Measurements from ENCODE around the gene PPP2R5C. TPM values are rescaled to one million over a fixed set of nuclear protein-coding genes. Genes with fewer than 3 reads are reported as not detected.

Gene PPP2R5C
- total and polyA plus RNA-seq, 2 donors from 2014 or later, result 65.6 to 129 TPM

DNA sequence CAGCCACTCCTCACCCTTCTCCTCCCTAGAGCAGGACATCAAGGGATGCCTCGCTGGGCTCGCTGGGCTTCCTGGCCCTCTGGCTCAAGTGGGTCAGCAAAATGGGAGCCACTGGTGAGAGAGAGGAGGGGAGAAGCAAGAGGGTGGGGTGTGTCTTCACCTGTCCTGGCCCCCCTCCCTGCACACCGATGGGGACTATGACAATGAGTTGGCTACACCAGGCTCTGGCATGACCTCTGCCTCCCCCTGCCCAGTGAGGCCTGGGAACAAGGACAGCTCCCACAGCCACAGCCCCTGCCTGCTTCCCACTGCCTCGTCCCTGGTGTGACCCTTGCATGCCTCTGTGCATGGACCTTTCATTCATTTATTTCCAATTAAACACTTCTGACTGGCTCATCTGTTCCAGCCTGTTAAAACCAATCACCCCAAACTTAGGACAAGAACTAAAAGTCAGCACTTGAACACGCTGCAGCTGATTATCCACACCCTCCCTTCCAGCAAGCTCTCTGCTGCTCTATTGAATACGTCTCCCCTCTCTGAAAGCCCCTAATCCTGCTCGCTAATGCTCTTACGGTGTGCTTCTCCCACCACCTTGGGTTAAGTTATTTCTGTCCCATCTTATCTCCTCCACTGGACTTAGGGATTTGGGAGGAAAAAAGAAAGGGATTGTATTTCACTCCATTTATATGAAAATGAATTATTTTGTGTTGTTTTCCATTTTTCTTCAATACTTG lies 5.8 kb upstream of the PPP2R5C start:
- DNase-seq, result no peak
- H3K9me3 ChIP-seq (ENCODE audit: control insufficient read depth in 2 of 3, insufficient read depth in 1 of 3, low read length in 3 of 3), result no peaks in the 10 kb centered on the region
- TF ChIP-seq, protein P1, sequence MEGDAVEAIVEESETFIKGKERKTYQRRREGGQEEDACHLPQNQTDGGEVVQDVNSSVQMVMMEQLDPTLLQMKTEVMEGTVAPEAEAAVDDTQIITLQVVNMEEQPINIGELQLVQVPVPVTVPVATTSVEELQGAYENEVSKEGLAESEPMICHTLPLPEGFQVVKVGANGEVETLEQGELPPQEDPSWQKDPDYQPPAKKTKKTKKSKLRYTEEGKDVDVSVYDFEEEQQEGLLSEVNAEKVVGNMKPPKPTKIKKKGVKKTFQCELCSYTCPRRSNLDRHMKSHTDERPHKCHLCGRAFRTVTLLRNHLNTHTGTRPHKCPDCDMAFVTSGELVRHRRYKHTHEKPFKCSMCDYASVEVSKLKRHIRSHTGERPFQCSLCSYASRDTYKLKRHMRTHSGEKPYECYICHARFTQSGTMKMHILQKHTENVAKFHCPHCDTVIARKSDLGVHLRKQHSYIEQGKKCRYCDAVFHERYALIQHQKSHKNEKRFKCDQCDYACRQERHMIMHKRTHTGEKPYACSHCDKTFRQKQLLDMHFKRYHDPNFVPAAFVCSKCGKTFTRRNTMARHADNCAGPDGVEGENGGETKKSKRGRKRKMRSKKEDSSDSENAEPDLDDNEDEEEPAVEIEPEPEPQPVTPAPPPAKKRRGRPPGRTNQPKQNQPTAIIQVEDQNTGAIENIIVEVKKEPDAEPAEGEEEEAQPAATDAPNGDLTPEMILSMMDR (IDR thresholded peaks at IDR 0.05; ENCODE audit: borderline replicate concordance, extremely low read depth, insufficient read depth), result no peak
- H3K36me3 ChIP-seq (ENCODE audit: control insufficient read depth in 2 of 3, insufficient read depth in 3 of 3, low read length in 3 of 3), result no peaks in the 10 kb centered on the region
- FAIRE-seq, result no peak
- H3K4me3 ChIP-seq (ENCODE audit: low read length in 3 of 3), result no peak overlapping the region
- intact Hi-C loops (cut with DNase I), result no loop called here
- H3K27me3 ChIP-seq (ENCODE audit: control insufficient read depth, insufficient read depth, low read length), result peaks cover 3% of the 10 kb centered on the region
- no peak overlapping the region for H3K27ac ChIP-seq (ENCODE audit: low read depth in 2 of 2, low read length in 2 of 2)
- no peak overlapping the region for H3K9ac ChIP-seq (ENCODE audit: low read length in 3 of 3)
- H3K4me1 ChIP-seq (ENCODE audit: control insufficient read depth in 2 of 3, insufficient read depth in 2 of 3, low read depth in 1 of 3, low read length in 3 of 3), result peaks cover 0 to 3% (median 0%) of the 10 kb centered on the region in 3 donors

DNA sequence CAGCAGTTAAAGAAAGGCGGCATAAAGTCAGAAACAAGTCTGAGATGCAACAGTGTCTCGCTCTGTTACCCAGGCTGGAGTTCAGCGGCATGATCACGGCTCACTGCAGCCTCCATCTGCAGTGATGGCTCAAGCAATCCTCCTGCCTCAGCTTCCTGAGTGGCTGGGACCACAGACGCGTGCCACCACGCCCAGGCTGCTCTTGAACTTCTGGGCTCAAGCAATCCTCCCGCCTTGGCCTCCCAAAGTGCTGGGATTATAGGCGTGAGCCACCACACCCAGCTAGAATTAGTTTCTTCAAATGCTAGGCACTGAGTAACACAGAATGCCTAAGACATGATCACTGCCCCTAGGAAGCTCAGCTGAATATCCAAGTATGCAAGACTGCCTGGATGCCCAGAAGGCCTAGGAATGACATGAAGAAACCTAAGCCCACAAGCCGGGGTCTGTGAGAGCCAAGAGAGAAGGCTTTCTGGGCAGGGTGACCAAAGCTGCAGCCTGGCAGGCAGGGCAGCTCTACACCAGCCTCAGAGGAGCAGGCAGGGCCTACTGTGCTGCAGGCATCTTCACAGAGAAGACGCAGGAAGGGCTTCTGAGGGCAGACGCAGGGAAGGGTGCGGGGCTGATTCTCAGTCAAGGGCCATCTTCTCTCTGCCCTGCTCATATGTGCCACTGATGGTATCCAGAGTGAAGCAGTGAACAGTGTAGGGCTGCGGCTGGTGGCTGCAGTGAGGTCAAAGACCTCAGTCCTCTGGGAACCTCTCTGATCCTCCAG lies 4.3 kb upstream of the PPP2R5C start:
- H3K4me3 ChIP-seq (ENCODE audit: low read length in 3 of 3), result no peak overlapping the region
- no peaks in the 10 kb centered on the region for H3K9me3 ChIP-seq (ENCODE audit: control insufficient read depth in 2 of 3, insufficient read depth in 1 of 3, low read length in 3 of 3)
- FAIRE-seq (no peak), DNase-seq (no peak)
- H3K27me3 ChIP-seq (ENCODE audit: control insufficient read depth, insufficient read depth, low read length), result peaks cover 3% of the 10 kb centered on the region
- intact Hi-C loops (cut with DNase I), result no loop called here
- H3K36me3 ChIP-seq (ENCODE audit: control insufficient read depth in 2 of 3, insufficient read depth in 3 of 3, low read length in 3 of 3), result no peaks in the 10 kb centered on the region
- TF ChIP-seq, protein P1 (IDR thresholded peaks at IDR 0.05; ENCODE audit: borderline replicate concordance, extremely low read depth, insufficient read depth), result no peak
- peaks cover 0 to 3% (median 0%) of the 10 kb centered on the region in 3 donors for H3K4me1 ChIP-seq (ENCODE audit: control insufficient read depth in 2 of 3, insufficient read depth in 2 of 3, low read depth in 1 of 3, low read length in 3 of 3)
- no peak overlapping the region for H3K27ac ChIP-seq (ENCODE audit: low read depth in 2 of 2, low read length in 2 of 2)
- H3K9ac ChIP-seq (ENCODE audit: low read length in 3 of 3), result no peak overlapping the region

DNA sequence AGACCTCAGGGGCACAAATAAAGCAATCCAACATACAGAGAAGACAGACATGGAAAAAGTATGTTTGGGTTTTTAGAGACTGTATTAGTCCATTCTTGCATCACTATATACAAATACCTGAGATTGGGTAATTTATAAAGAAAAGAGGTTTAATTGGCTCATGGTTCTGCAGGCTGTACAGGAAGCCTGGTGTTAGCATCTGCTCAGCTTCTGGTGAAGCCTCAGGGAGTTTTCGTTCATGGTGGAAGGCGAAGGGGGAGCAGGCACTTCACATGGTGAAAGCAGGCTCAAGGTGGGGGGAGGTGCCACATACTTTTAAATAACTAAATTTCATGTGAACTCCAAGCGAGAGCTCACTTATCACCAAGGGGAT lies 3.7 kb upstream of the PPP2R5C start:
- TF ChIP-seq, protein P1 (IDR thresholded peaks at IDR 0.05; ENCODE audit: borderline replicate concordance, extremely low read depth, insufficient read depth), result no peak
- intact Hi-C loops (cut with DNase I), result no loop called here

More for the DNA sequence above, 3.7 kb upstream of the PPP2R5C start:
- H3K4me1 ChIP-seq (ENCODE audit: control insufficient read depth in 2 of 3, insufficient read depth in 2 of 3, low read depth in 1 of 3, low read length in 3 of 3), result peaks cover 0 to 3% (median 0%) of the 10 kb centered on the region in 3 donors
- no peaks in the 10 kb centered on the region for H3K36me3 ChIP-seq (ENCODE audit: control insufficient read depth in 2 of 3, insufficient read depth in 3 of 3, low read length in 3 of 3)
- H3K4me3 ChIP-seq (ENCODE audit: low read length in 3 of 3), result no peak overlapping the region
- H3K27me3 ChIP-seq (ENCODE audit: control insufficient read depth, insufficient read depth, low read length), result peaks cover 3% of the 10 kb centered on the region
- FAIRE-seq (no peak), DNase-seq (no peak)
- no peaks in the 10 kb centered on the region for H3K9me3 ChIP-seq (ENCODE audit: control insufficient read depth in 2 of 3, insufficient read depth in 1 of 3, low read length in 3 of 3)
- H3K27ac ChIP-seq (ENCODE audit: low read depth in 2 of 2, low read length in 2 of 2), result no peak overlapping the region
- H3K9ac ChIP-seq (ENCODE audit: low read length in 3 of 3), result no peak overlapping the region

Measured in kidney (tissue), 14 donors.